ENCODE data around the gene NOS1AP.

DNA sequence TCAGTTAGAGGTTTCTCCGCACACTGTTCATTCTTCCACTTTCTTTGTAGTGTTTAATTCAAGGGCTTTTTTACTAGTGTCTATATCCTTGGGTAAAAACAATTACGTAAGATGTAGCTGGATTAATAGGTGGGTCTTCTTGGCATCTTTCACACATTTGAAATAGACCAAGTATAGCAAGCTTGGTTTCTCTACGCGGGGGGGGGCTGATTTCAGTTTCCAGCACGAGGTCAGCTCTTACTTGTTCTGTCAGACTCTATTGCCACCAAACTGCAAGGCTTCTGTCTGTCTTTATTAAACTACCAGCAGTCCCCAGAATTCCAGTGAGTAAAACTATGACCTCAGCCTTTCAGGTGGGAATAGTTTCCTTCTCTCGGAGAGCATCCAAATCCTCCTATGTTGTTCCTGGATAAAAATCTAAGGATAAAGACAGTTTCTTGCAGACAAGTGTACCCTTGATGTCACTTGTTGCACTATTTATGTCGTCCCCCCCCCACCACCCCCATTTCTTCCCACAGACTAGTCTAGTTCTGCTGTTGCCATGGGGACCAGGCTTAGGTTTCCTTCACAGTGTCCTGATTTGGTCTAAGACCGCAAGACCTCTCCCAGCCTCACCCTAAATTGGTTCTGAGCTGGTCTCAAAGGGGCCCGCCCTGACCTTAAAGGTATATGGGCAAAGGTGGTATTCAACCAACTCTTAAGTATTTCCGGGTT, 290.2 kb downstream of the NOS1AP start:
- TF ChIP-seq, protein P1, sequence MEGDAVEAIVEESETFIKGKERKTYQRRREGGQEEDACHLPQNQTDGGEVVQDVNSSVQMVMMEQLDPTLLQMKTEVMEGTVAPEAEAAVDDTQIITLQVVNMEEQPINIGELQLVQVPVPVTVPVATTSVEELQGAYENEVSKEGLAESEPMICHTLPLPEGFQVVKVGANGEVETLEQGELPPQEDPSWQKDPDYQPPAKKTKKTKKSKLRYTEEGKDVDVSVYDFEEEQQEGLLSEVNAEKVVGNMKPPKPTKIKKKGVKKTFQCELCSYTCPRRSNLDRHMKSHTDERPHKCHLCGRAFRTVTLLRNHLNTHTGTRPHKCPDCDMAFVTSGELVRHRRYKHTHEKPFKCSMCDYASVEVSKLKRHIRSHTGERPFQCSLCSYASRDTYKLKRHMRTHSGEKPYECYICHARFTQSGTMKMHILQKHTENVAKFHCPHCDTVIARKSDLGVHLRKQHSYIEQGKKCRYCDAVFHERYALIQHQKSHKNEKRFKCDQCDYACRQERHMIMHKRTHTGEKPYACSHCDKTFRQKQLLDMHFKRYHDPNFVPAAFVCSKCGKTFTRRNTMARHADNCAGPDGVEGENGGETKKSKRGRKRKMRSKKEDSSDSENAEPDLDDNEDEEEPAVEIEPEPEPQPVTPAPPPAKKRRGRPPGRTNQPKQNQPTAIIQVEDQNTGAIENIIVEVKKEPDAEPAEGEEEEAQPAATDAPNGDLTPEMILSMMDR (conservative IDR thresholded peaks at IDR 0.05 in 1 of 2, IDR thresholded peaks at IDR 0.05 in 1 of 2; ENCODE audit: extremely low read depth in 1 of 2, insufficient read depth in 1 of 2, low read depth in 1 of 2, low read length in 2 of 2), result no peak
- TF ChIP-seq EZH2 (IDR thresholded peaks at IDR 0.05; ENCODE audit: borderline replicate concordance, low read length), result no peak
